ENCODE data around the gene DUSP1.

Gene DUSP1

GRCh38 chr5:172724242-172725183 lies 46.5 kb downstream of the DUSP1 start:
- DNase-seq (ENCODE audit: low read depth) = no peak

- no peak for DNase-seq (ENCODE audit: low read depth)
These were observed 47.5 kb downstream of the DUSP1 start for GRCh38 chr5:172723508-172723907.

- DNase-seq (ENCODE audit: low read depth) = no peak
These were observed 48.6 kb downstream of the DUSP1 start for GRCh38 chr5:172722327-172722815.

GRCh38 chr5:172721455-172722326 lies 49.3 kb downstream of the DUSP1 start:
- no peak for DNase-seq (ENCODE audit: low read depth)

- no peak for DNase-seq (ENCODE audit: low read depth)
These were observed 50.3 kb downstream of the DUSP1 start for GRCh38 chr5:172720655-172721054.

GRCh38 chr5:172719211-172719610 lies 51.8 kb downstream of the DUSP1 start:
- DNase-seq (ENCODE audit: low read depth) = no peak

GRCh38 chr5:172718527-172719114 lies 52.4 kb downstream of the DUSP1 start:
- no peak for DNase-seq (ENCODE audit: low read depth)
